Activated effector memory CD4-positive, alpha-beta T cell treated with anti-CD3 and anti-CD28 coated beads, Interleukin-2, amount 50 U/mL, for 16 hours (primary cell): ENCODE results near the gene TMCC3.
A peak's percentile ranks its signal among the peaks of the same experiment; 100 is the strongest.

ENCODE experiments used
- DNase-seq: peaks from one replicate; pipeline ENCODE4 v3.0.0-alpha.2; 2020

Gene TMCC3

DNA sequence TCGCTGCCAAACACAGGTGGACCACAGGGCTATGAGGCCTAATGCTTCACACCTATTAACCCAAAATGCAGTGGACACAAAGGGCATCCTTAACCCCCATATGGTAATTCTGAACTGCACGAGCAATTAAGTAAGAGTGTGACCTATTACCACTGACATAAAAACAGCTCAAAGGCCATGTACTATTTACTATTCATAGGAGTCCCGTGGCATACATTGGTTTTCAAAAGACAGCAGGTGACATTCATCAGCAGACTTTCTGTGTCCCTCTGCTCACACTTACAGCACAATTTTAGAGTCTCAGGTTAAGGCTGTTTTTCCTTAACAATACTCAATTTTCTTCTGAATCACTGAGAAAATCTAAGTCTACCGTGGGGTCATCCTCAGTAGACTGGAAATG, 23.1 kb upstream of the TMCC3 start:
- no peak for DNase-seq

DNA sequence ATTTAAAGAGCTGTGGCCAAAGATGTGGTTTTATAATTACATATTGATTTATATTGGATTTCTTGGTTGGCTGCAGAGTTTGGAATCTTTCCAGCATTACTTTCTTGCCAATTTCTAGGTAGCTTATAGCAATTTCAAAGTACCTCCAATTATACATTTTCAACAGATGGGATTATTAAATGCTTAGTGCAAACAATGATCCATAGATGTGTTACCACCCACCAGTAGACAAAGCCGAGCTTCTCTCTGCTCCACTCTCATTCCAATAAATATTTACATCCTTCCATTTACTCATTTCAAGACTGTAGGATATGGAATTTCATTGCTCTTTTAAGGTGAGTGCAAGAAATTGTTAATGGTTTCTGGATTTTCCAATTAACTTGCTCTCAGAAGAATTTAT, 21.6 kb upstream of the TMCC3 start:
- no peak for DNase-seq

DNA sequence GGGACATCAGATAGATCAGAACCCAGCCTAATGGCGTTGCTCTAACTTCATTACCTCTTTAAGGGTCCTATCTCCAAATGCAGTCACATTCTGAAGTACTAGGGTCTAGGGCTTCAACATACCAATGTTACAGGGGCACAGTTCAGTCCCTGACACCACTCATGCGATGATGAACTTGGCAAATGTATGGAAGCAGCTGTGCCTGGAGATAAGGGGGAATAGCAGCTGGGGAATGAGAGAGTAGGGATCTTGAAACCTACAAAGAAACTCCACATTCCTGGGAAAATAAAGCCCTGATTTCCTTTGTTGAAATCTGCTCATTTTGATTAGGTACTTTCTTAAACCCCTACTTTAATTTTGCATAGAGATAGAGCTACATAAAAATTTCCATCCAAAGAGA, 20.5 kb upstream of the TMCC3 start:
- no peak for DNase-seq

DNA sequence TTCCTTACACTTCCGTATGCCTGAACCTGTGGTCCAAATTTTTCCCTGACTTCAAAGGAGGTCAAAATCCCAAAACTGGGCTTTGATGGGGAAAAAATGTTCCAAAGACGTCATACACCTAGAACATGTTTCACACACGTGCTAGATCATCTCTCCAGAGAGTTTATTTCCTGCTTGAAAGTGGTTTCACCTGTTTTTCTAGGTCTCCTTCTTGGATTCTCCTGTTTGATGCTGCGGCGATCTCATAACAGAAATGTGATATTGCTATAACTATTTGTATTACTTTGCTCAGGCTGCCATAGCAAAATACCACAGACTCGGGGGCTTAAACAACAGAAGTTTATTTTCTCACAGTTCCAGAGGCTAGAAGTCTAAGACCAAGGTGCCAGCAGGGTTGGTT, 19.7 kb upstream of the TMCC3 start:
- DNase-seq, result no peak

DNA sequence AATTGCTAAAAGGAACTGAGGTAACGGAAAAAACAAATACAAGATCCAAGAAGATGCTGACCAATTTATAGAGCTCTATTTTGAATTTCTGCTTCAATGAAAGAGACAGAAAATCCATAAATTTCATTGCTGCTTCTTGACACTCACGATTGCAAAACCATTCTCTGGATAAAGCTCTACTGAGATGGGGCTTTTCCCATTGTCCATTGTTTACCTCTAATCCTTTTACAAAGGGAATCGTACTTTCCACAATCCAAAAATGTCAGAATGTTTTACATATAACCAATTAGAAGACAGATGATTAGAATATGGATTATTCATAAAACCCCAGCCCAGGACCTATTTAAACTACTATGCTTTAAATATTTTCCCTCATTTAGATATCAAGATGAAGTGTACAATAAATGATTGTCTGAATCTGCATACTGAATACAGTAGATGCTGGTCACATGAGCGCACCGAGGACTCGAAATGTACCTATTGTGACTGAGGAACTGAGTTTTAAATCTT, 16.7 kb upstream of the TMCC3 start:
- DNase-seq, result no peak

DNA sequence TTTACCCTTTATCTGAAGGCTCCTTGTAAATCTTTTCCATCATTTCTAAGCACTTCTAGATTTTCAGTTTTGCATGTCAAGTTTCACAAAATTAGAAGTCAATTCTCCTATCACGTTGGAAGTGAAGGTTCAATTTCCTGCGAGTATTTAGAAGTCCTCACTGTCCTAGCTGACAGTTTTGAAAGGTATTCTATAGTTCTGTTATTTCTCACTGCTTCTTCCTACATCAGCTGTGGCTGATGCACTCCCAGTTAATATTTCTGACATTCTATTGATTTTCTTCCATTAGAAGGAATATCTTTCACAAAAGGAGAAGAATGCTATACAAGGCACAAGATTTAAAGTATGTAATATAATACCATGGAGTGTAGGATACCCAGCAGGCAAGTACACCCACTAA, 15.8 kb upstream of the TMCC3 start:
- DNase-seq, result no peak

DNA sequence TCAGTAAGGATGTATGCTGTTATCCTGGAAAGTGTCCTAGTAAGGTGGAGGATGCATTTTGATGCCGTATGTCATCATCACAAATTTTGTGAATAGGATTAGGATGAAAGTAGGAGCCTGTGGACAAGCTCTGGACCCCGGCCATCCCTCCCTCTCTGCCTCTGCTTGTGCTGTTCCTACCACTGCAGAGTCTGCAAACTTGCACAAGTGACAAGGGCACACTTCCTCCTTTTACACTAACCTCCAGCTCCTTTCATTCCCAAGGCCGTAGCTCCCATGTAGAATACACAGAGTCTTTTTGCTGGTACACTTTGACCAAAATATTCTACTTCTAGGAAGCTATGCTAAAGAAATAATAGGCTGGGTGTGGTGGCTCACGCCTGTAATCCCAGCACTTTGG, 13.3 kb upstream of the TMCC3 start:
- no peak for DNase-seq

DNA sequence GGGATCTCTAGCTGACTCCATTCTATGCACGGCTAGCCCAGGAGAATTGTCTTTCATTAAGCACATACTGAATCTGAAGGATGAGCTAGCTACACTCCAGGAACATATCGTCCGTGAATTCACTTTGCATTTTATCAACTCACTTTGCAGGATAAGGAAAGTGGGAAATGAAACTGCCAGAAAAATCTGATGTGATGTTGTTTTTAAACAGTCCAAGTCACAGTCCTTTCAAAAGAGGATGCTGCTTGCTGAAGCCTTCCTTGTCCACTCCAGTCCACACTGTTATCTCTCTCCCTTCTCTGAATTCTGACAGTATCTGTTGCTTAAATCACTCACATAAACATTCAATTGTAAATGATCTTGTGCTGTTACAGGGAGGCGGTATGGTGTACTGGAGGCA, 12.7 kb upstream of the TMCC3 start:
- no peak for DNase-seq

DNA sequence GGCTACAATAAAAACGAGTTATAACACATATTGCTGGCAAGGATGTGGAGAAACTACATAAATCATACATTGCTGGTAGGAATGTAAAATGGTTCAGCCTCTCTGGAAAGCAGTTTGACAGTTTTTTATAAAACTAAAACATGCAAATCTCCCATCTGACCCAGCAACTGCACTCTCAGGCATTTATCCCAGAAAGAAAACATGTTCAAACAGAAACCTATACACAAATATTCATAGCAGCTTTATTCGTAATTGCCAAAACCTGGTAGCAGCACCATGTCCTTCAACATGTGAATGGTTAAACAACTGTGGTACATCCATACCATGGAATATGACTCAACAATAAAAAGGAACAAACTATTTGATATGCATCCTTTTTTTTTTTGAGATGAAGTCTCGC, 10.1 kb upstream of the TMCC3 start:
- no peak for DNase-seq

DNA sequence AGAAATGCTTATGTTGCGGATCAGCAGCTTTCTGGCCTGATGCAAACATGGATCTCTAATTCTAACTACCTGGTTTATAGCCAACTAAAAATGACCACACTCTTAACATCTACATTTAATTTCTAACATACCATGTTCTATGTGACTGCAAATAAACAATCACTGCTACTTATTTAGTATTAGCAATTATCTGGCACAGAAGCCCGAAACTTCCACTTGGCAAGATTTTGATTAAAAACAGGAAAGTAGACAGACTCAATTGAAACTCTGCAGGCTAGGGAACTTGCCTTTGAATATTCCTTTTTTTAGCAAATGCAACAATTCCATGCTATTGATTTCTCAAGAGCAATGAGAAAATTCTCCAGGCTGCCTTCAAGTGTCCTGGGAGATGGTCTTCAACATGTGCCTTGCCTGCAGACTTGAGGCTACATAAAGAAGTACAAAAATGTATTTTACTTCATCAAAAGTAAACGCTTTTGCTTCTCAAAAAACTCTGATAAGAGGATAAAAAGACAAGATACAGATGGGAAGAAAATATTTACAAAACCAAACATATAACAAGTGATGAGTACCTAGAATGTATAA, 9.1 kb upstream of the TMCC3 start:
- DNase-seq, result no peak

DNA sequence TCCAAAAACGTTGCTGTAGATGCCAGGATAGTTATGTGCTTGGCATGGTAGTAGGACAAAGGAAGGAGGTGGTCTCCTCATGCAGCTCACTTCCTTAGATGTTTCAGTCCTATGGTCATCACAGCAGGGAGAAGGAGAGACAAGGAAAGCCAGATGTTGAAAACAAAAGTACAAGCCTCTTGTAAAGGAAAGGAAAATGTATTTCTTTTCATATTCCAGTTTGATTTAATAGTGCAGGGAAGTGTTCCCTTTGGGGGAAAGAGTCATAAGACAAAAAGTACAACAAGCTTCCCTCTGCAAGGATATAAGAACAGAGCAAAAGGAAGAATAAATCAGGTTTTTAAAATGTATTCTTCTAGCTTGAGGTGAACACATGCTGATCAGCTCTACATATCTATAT, 8.6 kb upstream of the TMCC3 start:
- DNase-seq, result no peak

DNA sequence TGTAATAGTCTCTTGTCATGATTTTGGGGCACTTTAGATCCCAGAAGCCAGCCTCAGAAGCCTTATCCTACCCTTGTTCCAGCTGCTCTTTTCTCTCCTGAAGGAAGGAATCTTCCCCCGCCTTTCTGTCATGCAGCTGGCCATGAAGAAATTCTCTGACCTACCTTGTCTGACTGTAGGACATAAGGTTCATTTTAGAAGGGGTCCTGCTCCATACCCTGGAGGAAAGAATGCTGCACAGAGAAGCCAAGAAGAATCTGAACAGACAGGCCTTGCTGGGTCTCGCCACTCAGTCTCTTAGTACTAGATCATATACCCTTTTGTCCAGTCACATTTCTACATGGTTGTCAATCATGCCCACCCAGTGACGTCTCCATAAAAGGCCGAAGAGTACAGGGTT, 6.2 kb upstream of the TMCC3 start:
- no peak for DNase-seq

DNA sequence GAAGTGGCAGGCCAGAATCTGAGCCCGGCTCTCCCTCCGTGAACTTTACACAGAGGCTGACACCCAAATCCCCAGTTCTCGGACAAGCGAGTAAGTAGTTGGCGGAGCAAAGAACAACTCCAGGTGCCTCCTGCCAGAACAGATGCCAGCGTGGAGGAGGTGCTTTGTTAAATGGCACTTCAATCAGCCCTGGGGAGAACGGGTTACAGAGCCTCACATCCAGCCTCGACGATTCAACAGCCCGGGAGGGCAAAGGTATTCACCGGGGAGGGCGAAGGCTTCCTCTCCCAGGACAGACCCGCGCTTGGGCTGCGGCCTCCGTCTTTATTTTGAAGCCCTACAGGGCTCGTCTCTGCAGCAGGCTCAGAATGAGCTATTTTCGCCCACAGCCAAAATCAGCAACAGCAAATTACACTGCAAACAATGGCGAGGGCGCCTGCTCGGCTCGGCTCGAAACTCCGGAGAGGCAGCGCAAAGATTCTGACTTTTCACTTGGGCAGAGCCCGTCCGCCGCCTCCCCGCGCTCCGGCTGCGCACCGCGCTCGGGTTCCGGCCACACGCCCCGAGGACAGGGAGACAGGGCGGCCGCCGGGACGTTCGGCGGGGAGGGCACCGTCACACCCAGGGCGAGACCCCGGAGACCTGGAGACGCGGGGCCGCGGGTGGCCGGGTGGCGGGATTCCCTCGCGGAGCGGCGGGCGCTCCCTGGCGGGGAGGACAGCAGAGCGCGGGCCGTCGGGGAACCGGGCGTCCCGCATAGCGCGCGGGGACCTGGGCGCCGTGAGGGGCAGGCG, 811 bp downstream of the TMCC3 start:
- DNase-seq, result peak; percentile 74

DNA sequence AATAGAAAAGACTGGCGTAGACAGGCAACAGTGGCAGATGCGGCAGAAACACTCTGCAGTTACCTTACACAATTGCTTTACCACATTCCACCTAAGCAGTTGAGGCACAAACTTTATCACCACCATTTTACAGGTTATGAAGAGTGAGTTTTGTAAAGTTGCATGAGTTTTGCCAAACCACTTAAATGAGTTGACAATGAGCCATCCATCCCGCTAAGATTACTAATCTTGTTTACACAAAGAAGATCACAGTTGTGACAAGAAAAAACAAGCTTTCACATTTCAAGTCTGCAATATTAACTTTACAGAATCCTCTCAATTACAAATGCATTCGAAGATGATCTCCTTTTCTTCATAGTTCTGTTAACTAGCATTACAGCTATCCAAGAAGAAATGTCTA, 1.8 kb downstream of the TMCC3 start:
- DNase-seq, result no peak

DNA sequence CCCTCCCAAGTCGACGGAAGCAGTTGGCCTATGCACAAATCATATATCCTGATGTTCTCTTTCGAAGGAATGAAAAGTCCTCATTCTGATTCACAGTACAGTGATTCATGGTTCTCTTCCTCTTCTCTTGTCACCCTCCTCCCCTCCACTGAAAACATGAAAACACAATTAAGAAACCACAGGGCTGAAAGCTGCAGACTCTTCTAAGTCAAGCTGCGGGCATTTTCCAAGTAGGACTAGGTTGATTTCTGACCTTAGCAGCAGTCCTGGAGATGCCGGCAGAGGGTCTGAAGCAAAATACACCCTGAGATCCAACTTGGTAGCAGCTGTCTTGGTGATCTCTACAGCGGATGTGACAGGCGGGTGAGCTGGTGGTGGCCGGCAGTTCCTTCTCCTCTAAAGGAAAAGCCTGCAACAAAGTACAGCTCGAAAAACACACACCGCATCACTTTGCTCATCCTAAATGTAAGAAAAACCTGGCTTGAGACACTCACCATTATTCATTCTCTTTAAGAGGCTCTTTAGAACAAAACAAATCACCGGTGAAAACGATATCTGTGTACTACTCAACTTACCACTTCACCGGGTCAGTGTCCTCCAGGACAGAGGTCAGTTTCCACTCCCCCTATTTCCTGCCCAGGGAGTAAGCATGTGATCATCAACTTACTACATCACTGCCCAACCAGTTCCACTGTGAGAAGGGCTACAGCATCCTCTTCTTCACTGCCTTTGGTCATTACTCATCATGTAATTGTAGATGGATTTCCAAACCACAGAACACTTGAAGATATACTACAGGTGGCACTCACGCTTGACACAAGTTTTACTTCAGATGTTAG, 6.0 kb downstream of the TMCC3 start:
- no peak for DNase-seq

DNA sequence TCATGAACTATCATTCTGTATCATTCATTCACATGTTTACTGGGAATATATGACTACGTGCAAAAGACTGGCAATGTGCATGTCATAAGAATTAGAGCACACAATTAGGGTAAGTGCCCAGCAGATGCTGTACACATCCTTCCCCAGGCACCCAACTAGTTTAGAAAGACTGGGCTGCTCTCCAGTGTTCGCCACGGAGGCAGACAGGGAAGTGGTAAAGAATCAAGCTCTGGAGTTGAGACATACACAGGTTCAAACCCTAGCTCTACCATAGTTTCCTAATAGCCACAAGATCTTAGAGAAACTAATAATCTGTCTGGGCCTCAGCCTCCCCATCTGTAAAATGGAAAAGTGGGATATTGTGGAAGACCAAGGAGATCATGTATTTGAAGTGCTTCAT, 6.8 kb downstream of the TMCC3 start:
- no peak for DNase-seq

DNA sequence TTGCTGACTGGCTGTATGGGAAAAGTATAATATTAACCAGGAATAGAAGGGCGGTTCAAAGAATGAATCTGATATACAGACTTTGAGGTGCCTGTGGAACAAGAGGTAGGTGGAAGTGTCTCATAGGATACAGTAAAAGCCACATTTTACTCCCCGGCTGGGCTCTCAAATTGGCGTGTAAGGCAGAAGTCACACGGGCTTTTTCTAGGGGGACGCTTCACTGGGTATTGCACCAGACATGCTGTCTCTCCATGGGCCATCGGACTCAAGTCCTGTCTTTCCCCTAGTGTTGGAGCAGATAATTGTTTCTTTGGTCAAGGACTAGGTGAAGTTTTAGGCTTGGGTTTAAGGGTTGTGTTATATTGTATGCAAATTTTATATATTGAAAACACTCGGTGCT, 9.1 kb downstream of the TMCC3 start:
- DNase-seq, result no peak

DNA sequence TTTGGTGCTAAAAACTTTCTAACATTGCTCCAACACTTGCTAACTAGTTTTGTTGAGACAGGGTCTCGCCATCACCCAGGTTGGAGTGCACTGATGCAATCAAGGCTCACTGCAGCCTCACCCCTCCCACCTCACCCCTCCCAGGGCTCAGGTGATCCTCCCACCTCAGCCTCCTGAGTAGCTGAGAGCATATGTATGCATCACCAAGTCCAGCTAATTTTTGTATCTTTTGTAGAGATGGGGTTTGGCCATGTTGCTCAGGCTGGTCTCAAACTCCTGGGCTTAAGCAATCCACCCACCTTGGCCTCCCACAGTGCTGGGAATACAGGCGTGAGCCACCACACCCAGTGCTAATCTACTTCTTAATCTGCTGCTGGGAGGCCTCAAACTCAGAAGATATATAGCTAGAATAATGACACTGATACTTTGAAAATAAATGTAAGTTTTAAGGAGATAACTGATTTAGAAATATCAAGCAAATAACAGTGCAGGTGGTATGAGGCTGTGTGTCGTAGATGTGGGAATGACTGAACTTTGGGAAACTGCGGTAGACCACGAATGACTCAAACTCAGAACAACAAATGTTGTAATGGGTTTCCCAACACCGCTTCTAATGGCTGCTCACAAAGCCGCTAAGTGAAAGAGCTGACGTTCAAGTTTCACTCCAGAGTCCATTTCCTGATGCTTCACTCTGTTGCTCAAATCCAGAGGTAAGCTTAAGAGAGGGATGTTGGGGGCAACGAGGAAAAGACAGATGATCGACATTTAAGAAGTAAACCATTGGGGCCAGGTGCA, 10.0 kb downstream of the TMCC3 start:
- DNase-seq, result peak; percentile 68

DNA sequence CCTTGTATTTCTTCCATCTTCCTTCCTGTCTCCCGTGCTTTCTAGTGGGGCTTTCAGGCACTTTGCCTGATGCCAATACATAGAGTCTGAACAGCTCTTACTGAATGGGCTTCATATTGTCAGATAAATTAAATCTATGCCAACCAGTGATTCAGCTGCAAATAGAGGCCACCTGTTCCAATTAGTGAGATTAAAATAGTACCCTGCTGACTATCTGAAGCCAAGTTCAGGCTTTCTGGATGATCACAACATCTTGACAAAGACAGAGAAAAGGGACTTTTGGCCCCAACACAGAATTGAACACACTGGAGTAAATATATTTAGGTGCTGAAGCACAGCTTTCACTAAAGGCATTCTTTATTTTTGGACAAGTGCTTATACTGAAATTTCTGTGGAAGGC, 11.8 kb downstream of the TMCC3 start:
- DNase-seq, result no peak

DNA sequence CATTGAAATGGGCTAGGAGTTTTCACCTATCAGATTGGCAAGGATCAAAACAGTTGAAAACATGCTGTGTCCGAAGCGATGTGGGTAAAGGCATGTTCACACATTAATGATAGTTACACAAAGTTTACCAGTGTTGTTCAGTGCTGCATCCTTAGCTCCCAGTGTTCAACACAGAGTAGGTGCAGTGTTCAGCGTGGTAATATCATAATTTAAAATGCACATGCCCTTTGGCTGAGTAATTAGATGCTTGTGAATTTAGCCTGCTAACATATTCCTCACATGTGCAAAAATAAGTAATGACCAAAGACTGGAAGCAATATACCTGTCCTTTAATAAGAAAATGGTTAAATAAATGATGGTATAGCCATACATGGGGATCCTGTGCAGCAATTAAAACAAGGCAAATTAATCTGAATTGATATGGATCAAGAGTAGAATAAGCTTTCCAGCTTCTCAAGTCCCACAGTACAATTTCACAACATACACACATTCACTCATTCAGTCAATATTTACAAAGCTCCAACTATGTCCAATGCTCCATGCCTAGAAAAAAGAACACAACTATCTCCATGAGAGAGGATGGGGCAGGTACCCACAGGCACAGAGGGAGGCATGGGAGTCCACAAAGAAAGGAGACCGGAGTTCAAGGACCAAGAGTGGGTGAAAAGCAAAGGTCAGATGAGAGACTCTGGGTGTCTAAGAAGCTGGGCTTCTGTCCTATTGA, 12.8 kb downstream of the TMCC3 start:
- DNase-seq, result no peak

DNA sequence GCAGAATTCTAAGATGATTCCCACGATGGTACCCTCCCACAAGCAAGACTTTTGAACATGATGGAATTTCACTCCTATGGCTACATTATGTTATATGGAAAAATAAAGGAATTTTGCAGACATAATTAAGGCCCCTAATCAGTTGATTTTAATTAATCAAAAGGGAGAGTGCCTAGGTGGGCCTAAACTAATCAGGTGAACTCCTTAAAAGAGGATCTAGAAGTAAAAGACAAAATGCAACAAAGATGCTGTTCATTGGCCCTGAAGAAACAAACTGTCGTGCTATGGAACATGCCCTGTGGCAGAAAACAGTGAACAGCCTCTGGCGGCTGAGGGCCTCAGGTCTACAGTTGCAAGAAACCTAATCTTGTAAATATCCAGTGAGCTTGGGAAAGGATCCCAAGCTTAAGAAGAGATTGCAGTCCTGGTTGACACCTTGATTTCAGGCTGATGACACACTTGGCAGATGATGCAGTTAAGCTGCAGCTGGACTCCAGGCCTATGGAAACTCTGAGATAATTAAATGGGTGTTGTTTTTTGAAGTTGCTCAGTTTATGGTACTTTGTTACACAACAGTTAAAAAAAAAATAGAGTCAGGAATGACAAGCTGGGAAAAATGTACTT, 13.8 kb downstream of the TMCC3 start:
- no peak for DNase-seq

DNA sequence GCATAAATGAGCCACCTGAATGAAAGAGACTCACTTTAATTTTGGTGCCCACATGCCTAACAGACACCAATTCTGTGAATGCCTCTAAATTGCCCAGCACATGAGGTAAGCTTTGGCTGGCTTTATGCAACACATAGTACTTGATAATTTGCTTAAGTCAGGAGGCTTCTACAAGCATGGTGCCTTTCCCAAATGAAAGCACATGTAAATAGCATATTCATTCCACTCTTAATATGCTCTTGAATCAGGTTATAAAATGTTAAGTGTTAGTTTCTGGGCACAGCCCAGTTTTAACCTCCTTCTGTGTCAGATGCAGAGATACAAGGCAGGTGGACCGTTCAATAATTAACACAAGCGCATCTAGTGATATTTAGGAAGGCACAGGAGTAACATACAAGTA, 15.6 kb downstream of the TMCC3 start:
- no peak for DNase-seq
